ENCODE data around the gene MAPK1IP1L.
"Not testable (repeated sequence)": the region's sequence is repeated elsewhere in the genome, so short reads cannot be mapped to it uniquely, and the experiment has no call there.

Gene MAPK1IP1L

GRCh38 chr14:55051423-55052268 lies at the start of gene MAPK1IP1L:
MAPK1IP1L (plus strand) TSS chr14:55051647; CDS start chr14:55061684, 10,037 bp downstream.
- peak; percentile 84 for DNase-seq (ENCODE audit: low spot score)

GRCh38 chr14:55005071-55005470 lies 46.4 kb upstream of the MAPK1IP1L start:
- no peak for DNase-seq (ENCODE audit: low spot score)

- DNase-seq (ENCODE audit: low spot score): no peak
These were observed 36.4 kb upstream of the MAPK1IP1L start for GRCh38 chr14:55015006-55015405.

GRCh38 chr14:55019968-55020554 lies 31.4 kb upstream of the MAPK1IP1L start:
- DNase-seq (ENCODE audit: low spot score): no peak

GRCh38 chr14:55024365-55024764 lies 27.1 kb upstream of the MAPK1IP1L start:
- DNase-seq (ENCODE audit: low spot score): not testable (repeated sequence)

GRCh38 chr14:55025948-55026347 lies 25.5 kb upstream of the MAPK1IP1L start:
- DNase-seq (ENCODE audit: low spot score): no peak

GRCh38 chr14:55026441-55026792 lies 25.0 kb upstream of the MAPK1IP1L start:
- no peak for DNase-seq (ENCODE audit: low spot score)

GRCh38 chr14:55026793-55027561 lies 24.5 kb upstream of the MAPK1IP1L start, which contains the start of the genes SOCS4 and WDHD1:
SOCS4 (plus strand) TSS chr14:55027236; CDS start chr14:55043042, 15,806 bp downstream.
WDHD1 (minus strand) TSS chr14:55027099; CDS start chr14:55026787, 312 bp downstream.
- DNase-seq (ENCODE audit: low spot score): peak; percentile 93

- DNase-seq (ENCODE audit: low spot score): no peak
These were observed 23.4 kb upstream of the MAPK1IP1L start for GRCh38 chr14:55028066-55028465.

- DNase-seq (ENCODE audit: low spot score): no peak
These were observed 23.0 kb upstream of the MAPK1IP1L start for GRCh38 chr14:55028476-55028875.

GRCh38 chr14:55031190-55031589 lies 20.3 kb upstream of the MAPK1IP1L start:
- DNase-seq (ENCODE audit: low spot score): no peak

- DNase-seq (ENCODE audit: low spot score): not testable (repeated sequence)
These were observed 13.5 kb upstream of the MAPK1IP1L start for GRCh38 chr14:55037995-55038394.

- no peak for DNase-seq (ENCODE audit: low spot score)
These were observed 12.7 kb upstream of the MAPK1IP1L start for GRCh38 chr14:55038708-55039107.

- DNase-seq (ENCODE audit: low spot score): no peak
These were observed 7.9 kb upstream of the MAPK1IP1L start for GRCh38 chr14:55043528-55043927.

GRCh38 chr14:55045087-55045486 lies 6.4 kb upstream of the MAPK1IP1L start:
- DNase-seq (ENCODE audit: low spot score): no peak

GRCh38 chr14:55047301-55048053 lies 4.0 kb upstream of the MAPK1IP1L start:
- no peak for DNase-seq (ENCODE audit: low spot score)

- DNase-seq (ENCODE audit: low spot score): no peak
These were observed 2.5 kb upstream of the MAPK1IP1L start for GRCh38 chr14:55048900-55049436.

GRCh38 chr14:55051165-55051422 lies 353 bp upstream of the MAPK1IP1L start:
- DNase-seq (ENCODE audit: low spot score): no peak

- peak; percentile 50 for DNase-seq (ENCODE audit: low spot score)
These were observed 953 bp downstream of the MAPK1IP1L start for GRCh38 chr14:55052269-55052930.

- no peak for DNase-seq (ENCODE audit: low spot score)
These were observed 1.6 kb downstream of the MAPK1IP1L start for GRCh38 chr14:55053018-55053417.

- DNase-seq (ENCODE audit: low spot score): no peak
These were observed 2.1 kb downstream of the MAPK1IP1L start for GRCh38 chr14:55053500-55053899.
